ENCODE results near the gene MEGF6. TPM values are rescaled to one million over a fixed set of nuclear protein-coding genes. Genes with fewer than 3 reads are reported as not detected.

Gene MEGF6
- total RNA-seq, 1 donor from 2014 or later: 1.3 TPM

GRCh38 chr1:3581296-3582036 lies 29.8 kb downstream of the MEGF6 start:
- Histone ChIP-seq H3K27me3 (ENCODE audit: control insufficient read depth, insufficient read depth, low read length) (no peaks in the 10 kb centered on the region), H3K36me3 (ENCODE audit: control insufficient read depth, insufficient read depth, low read length) (no peaks in the 10 kb centered on the region), H3K4me3 (ENCODE audit: low read depth, low read length) (no peak overlapping the region)
- FAIRE-seq: no peak
- DNase-seq (ENCODE audit: low read depth): no peak
- no peak for TF ChIP-seq CTCF (IDR thresholded peaks at IDR 0.05; ENCODE audit: insufficient read depth, low read length, severe bottlenecking)

- Histone ChIP-seq H3K4me3 (ENCODE audit: low read depth, low read length) (no peak overlapping the region), H3K36me3 (ENCODE audit: control insufficient read depth, insufficient read depth, low read length) (no peaks in the 10 kb centered on the region), H3K27me3 (ENCODE audit: control insufficient read depth, insufficient read depth, low read length) (no peaks in the 10 kb centered on the region)
- DNase-seq (ENCODE audit: low read depth): no peak
- no peak for FAIRE-seq
- TF ChIP-seq CTCF (IDR thresholded peaks at IDR 0.05; ENCODE audit: insufficient read depth, low read length, severe bottlenecking): no peak
These were observed 31.1 kb downstream of the MEGF6 start for GRCh38 chr1:3580231-3580630.

- H3K27me3 ChIP-seq (ENCODE audit: control insufficient read depth, insufficient read depth, low read length): no peaks in the 10 kb centered on the region
- no peak for FAIRE-seq
These were observed 31.7 kb downstream of the MEGF6 start for GRCh38 chr1:3579626-3580025.

GRCh38 chr1:3578906-3579305 lies 32.4 kb downstream of the MEGF6 start:
- TF ChIP-seq CTCF (IDR thresholded peaks at IDR 0.05; ENCODE audit: insufficient read depth, low read length, severe bottlenecking): no peak
- FAIRE-seq: no peak
- H3K4me3 ChIP-seq (ENCODE audit: low read depth, low read length): no peak overlapping the region
- DNase-seq (ENCODE audit: low read depth): no peak
- H3K36me3 ChIP-seq (ENCODE audit: control insufficient read depth, insufficient read depth, low read length): no peaks in the 10 kb centered on the region
- H3K27me3 ChIP-seq (ENCODE audit: control insufficient read depth, insufficient read depth, low read length): no peaks in the 10 kb centered on the region

More at GRCh38 chr1:3579626-3580025, 31.7 kb downstream of the MEGF6 start:
- H3K36me3 ChIP-seq (ENCODE audit: control insufficient read depth, insufficient read depth, low read length): no peaks in the 10 kb centered on the region
- H3K4me3 ChIP-seq (ENCODE audit: low read depth, low read length): no peak overlapping the region
- TF ChIP-seq CTCF (IDR thresholded peaks at IDR 0.05; ENCODE audit: insufficient read depth, low read length, severe bottlenecking): no peak
- no peak for DNase-seq (ENCODE audit: low read depth)

GRCh38 chr1:3578433-3578805 lies 32.9 kb downstream of the MEGF6 start:
- DNase-seq (ENCODE audit: low read depth): no peak
- no peaks in the 10 kb centered on the region for H3K27me3 ChIP-seq (ENCODE audit: control insufficient read depth, insufficient read depth, low read length)
- H3K36me3 ChIP-seq (ENCODE audit: control insufficient read depth, insufficient read depth, low read length): no peaks in the 10 kb centered on the region
- TF ChIP-seq CTCF (IDR thresholded peaks at IDR 0.05; ENCODE audit: insufficient read depth, low read length, severe bottlenecking): no peak
- no peak for FAIRE-seq
- H3K4me3 ChIP-seq (ENCODE audit: low read depth, low read length): no peak overlapping the region
